NCI-H2227 (cell line): ENCODE data around the gene DCAF17.
"Not testable (repeated sequence)": the region's sequence is repeated elsewhere in the genome, so short reads cannot be mapped to it uniquely, and the experiment has no call there.

ENCODE experiments used
- DNase-seq: peaks from one replicate; lab custom pipeline; 2025; ENCODE audit not compliant: unreplicated experiment; lab: John Stamatoyannopoulos, UW

Gene DCAF17

DNA sequence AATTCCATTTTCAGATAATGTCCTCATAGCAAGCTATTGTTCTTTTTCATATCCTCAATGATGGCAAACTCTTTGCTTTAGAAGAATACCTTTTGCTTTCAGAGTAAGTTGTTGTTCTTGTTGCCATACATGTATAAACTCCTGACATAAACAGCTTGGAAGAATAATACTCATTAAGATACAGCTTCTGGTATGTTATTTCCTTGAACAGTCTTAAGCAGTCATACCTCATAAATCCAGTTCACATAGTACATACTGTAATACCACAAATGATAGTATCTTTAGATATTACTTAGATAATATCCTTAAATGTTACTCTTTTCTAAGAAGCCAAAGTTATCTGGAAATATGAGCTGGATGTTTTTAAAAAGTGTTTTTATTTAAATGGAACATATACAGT, 23.4 kb upstream of the DCAF17 start:
- DNase-seq, result no peak

DNA sequence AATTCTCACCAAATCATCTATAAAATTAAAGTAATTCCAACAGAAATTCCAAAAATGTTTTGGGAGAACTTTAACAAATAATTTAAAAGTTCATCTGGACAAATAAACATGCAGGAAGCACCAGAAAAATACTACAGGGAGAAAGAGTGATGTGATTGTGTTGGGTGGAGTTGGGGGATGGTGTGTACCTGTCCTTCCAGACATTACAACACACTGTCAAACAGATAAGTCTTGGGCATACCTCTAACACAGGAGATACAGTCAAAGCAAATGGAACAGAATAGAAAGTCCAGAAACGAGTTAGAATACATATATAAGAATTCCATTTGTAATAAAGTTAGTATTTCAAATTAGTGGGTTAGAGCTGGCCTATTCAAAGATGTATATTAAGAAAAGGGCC, 22.8 kb upstream of the DCAF17 start:
- no peak for DNase-seq

DNA sequence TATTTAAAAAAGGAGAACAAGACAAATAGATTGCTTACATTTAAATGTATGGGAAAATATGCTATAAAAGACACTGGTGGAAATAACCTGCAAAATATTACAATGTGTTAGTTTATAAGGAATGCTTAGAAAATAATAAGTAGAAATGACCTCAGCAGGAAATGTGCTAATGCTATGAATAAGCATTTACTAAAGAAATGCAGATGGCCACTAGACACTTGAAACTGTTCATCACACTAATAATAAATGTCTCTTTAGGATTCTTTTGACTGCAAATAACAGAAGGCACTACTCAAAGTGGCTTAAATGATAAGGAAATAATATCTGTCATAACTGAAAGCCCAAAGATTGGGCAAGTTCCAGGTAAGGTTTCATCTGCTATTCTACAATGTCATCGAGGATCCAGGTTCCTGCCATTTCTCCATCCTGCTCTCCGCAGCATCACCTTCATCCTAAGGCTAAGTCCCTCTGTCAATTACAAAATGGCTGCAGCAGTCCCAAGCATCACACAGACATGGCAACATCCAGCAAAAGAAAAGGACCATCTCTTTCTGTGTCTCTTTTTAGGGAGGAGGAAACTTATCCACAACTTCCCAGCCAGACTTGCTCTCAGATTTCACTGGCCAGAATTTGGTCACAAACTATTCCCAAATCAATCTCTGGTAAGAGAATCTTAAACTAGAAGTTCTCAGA, 22.1 kb upstream of the DCAF17 start:
- DNase-seq, result no peak

DNA sequence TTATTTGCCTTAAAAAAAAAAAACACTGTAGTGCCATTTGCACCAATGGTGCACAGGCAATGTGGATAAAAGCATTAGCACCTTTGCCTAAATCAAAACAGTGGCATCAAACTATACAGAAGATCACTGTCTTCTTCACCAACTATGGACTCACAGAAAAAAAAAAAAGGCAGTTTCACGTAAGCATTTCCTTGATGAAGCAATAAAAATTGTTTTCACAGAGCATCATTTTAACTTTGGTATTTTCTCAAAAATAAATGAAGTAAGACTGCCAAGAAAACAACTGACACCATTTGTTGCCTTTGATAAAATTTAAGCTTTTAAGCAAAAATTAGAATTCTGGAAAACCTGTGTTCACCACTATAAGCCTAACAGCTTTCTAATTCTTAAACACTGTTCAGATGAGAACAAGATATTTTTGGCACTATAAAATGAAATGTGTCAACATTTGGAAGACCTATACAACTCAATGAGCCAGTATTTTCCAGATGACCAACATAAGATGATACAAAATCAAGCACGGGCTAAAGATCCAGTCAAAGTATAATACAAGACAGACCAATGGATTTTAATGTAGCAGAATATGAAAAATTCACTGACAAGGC, 21.4 kb upstream of the DCAF17 start:
- no peak for DNase-seq

DNA sequence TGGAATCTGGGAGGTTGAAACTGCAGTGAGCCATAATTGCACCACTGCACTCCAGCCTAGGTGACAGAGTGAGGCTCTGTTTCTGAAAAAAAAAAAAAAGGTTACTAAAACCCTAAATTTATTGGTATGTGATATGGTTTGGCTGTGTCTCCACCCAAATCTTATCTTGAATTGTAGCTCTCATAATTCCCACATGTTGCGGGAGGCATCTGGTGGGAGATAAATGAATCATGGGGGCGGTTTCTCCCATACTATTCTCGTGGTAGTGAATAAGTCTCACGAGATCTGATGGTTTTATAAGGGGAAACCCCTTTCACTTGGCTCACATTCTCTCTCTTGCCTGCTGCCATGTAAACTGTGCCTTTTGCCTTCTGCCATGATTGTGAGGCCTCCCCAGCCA, 19.4 kb upstream of the DCAF17 start:
- not testable (repeated sequence) for DNase-seq

DNA sequence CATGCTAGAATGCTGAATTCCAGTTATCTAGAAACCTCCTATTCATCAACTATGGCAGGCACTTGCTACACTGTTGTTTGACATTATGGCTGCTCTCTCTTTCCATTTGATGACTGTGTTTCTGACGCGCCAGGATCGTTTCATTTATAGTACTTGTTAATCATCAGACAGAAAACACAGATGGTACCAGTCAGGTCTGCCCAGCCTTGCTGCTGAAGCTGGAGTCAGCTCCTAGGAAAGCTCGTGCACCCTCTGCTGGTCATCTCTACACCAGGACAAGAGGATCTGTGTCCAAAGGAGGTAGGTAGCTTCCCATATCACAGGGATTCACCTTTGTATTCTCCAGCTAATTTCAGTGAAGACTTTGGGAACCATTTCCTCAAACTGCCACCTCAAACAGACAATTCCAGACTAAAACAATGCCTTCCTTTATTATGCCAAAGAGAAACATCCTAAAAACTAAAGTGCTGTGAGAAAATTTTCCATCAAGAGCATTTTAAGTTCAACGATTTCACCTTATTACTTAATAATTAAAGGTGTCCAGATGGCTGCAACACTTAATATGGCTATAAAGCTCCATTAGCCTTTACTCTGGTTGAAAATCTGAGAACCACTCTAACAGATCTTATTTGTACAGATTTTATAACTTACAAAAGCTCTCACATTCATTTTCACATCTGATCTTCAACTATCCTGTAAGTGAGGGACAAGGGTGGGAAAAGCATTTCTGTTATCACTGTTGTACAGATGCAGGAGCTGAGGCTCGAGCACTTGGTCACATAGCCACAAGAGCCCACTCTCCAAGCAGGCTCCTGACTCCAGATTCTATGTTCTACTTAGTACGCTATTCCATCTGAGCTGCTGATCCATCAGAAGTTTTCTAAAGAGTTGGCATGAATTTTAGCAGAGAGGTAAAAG, 17.8 kb upstream of the DCAF17 start:
- DNase-seq, result peak; percentile 96

DNA sequence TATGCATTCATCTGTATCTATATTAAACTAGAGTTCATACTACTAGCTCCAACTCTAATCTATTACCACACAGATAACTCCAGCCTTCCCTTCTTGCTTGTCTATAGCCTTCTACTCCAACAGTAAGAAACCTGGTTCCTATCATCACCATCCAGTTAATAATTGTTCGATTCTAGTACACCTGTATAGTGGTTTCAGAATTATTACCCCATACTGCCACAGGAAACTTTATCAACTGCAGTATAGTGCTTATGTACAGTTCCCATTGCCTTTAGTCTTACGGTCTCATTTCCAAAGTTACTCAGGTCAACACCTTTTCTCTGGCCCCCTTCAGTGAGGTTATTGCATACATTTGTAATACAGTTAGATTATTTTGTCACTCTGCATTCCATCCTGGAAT, 14.7 kb upstream of the DCAF17 start:
- DNase-seq, result no peak

DNA sequence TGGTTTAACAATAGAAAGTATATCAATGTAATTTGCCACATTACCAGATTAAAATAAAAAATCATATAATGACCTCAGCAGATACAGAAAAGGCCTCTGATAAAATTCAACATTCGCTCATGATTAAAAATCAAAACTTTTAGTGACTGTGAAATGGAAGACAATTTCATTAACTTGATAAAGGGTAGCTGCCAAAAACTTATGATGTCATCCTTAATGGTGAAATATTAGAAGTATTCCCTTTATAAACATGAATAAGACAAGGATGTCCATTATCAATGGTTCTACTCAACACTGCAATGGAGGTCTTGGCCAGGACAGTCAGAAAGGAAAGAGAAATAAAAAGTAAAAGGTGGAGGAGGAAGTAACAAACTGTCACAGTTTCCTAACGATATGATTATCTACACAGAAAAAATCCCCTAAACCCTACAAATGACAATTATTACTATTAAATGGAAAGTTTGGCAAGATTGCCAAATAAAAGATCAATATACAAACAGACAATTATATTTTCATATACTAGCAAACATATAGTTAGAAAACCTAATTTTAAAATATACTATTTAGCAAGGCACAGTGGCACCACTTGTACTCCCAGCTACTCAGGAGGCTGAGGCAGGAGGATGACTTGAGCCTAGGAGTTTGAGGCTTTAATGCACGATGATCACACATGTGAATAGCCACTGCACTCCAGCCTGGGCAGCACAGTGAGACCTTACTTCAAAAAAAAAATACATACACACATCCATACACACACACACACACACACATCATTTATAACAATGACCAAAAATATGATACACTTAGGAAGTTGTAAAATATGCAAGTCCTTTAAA, 13.1 kb upstream of the DCAF17 start:
- no peak for DNase-seq

DNA sequence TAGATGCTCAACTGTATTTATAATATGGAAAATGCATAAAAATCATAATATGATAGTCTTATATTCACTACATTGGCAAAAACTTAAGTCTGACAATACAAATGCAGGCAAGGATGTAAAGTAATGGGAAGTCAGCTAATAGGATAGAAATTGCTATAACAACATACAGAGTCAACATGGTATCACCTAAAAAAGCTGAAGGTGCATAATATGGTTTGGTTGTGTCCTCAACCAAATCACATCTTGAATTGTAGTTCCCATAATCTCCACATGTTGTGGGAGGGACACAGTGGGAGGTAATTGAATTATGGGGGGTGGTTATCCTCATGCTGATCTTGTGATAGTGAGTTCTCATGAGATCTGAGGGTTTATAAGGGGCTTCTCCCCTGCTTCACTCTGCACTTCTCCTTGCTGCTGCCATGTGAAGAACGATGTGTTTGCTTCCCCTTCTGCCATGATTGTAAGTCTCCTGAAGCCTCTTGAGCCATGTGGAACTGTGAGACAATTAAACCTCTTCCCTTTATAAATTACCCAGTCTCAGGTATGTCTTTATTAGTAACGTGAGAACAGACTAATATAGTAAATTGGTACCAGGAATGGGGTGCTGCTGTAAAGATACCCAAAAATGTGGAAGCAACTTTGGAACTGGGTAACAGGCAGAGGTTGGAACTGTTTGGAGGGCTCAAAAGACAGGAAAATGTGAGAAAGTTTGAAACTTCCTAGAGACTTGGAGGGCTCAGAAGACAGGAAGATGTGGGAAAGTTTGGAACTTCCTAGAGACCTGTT, 11.1 kb upstream of the DCAF17 start:
- not testable (repeated sequence) for DNase-seq

DNA sequence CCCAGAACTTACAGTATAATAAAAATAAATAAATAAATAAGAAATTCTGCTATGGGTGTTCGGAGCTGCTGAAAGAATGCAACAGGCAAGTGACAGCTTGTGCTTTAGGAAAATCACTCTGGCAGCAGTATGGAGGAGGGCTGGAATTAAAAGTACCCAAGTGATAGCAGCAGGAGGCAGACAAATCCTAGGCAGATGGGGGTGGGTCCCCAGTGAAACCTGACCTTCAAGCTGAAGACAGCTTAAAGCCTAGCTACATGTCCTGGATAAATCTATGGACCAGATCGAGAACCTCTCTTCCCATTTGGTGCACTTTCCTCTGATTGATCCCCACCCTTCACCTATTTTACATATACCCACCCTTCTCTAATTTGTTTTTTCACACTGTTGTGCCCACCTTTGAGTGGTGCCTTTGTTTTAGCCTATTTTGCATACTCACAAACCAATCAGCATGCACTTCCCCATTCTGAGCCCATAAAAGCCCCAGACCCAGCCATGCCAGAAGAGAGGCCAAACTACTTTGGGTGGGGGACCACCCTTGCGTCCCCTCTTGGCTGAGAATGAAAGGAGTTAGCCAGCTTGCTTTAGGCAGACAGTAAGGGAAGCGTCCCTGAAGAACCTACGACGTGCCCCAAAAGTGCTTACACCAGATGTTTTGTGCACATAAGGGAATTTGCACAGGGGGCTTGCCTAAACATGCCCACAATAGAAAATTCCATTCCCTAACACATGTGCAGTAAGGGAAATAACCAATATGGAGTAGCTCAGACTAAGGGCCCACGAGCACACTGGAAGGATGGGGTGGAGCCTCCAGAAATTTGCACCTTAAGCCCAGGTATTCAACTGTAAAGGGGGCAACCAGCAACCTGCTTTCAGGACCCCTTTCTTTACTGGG, 3.3 kb upstream of the DCAF17 start:
- DNase-seq, result peak; percentile 16

DNA sequence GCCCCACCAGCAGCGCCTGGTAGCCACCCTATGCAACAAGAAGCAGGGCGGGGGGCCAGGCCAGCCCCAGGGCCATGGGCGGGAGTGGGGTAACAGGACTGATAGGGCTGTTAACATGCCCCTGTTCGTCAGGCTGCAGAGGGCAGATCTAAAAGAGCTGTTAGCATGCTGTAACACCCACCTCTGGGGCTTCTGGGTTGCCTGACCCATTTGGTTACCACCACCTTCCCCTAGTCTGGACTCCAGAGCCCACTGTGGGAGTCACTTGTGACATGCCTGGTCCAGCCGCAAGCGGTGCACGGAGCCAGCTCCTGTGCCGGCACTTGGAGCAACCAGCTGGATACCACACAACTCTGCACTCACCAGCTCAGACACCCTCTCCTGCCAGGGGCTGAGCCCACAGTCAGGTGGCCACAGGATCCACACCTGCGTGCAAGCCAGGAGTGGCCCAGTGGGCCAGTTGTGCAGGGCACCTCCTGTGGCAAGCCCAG, 2.3 kb upstream of the DCAF17 start:
- DNase-seq, result no peak

DNA sequence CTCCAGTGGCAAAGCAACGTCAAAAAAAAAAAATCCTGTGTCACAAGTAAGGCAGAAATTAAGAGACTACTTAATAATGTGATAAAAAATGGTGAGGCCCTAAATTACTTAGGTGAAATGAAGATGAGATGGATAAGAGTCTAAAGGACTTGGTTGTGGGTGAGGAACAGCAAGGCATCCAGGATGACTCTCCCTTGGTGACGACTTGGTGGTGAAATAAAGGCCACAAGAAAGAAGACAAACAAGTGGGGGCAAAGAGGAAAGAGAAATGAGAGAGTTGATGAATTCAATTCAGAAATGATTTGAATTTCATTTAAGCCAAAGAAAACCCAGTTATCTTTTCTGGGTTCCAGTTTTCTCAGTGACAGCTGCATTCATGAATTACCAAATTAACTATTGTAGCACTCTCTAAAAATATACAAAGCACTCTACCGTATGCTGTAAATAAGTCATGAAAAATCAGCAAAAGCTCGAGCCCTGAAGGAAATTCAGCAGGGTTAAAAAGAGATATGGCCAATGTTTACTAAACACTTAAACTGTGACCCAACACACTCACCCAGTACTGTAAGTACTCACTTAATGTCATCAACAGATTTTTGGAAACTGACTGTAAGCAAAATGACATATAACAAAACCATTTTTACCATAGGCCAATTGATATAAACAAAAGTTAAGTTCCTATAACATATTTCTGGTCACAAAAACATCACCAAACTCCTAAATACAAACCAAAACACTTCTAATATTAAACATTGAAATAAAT, 1.6 kb upstream of the DCAF17 start:
- no peak for DNase-seq

DNA sequence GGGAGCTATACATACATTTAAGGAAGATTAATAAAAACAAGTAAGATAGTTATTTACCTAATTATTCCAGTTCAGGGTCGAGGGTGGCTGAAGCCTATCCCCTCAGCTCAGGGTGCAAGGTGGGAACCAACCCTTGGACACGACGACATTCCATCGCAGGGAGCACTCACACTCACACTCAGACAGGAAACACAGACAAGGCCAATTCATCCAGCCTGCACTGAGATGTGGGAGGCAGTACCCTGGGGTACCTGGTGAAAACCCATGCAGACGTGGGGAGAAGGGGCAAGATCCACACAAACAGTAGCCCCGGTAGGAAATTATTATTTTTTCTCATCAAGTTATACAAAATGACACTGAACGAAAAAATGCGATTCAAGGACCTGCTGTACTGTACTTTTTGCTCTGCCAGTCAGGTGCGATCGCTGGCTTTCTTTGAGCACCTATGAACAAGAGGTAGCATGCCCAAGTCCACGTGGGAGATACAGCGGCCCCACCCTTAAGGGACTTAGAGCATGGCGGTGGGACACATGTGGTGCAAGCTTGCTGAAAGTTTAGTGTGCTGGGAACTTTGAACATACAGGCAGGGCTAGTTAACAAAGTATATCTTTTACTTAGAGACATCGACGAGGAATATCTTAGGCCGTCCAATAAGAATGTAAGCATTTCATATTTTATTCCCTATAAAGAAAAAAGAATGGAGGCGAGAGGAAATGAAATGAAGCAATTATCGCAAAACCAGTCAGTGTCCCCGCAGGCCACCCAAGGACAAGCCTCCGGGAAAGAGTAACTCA, 860 bp upstream of the DCAF17 start:
- DNase-seq, result peak; percentile 57

DNA sequence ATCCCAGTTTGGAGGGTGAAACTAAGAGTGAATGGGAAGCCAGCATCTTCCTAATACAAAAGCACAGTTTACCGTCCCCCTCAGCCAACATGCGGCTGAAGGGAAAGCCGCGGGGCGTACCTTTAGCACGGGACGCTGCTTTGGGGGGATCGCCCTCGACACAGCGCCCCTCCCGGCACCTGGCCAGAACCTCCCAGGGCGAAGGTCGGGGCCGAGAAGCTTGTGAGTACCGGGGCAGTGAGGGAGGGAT, 338 bp upstream of the DCAF17 start, which contains the start of gene METTL8:
METTL8 (minus strand) TSS at position 228 of the 250 bp plus-strand sequence. CDS start 41,805 bp downstream, outside the sequence.
- DNase-seq, result no peak

DNA sequence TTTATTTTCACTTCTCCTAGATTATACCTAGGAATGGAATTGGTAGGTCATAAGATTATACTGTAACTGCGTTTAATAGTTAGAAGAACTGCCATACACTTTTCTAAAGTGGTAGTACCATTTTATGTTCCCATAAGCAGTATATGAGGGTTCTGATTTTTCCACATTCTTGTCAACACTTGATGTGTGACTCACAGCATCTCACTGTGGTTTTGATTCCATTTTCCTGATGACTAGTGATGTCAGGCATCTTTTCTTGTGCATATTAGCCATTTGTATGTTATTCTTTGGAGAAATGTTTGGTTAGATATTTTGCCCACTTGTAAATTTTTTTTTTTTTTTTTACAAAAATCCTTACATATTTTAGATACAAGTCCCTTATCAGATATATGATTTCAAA, 2.3 kb downstream of the DCAF17 start:
- no peak for DNase-seq

DNA sequence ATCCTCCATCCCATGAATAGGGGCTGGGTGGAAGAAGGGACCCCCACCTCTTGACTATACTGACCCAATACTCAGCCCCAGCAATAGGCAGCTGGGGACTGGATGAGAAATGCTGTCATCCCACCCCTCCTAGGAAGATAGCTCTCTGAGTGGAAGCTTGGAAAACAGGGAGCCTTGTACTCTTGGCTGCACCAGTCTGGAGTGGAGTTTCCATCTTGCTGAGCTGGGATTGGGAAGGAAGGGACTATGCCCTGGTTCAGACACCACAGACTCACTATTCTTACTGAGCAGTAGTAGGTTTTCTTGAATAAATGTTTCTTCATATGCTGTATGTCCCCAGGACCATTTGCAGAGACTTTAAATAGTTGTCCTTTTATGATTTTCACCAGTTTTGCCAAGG, 7.4 kb downstream of the DCAF17 start:
- DNase-seq, result peak; percentile 30

DNA sequence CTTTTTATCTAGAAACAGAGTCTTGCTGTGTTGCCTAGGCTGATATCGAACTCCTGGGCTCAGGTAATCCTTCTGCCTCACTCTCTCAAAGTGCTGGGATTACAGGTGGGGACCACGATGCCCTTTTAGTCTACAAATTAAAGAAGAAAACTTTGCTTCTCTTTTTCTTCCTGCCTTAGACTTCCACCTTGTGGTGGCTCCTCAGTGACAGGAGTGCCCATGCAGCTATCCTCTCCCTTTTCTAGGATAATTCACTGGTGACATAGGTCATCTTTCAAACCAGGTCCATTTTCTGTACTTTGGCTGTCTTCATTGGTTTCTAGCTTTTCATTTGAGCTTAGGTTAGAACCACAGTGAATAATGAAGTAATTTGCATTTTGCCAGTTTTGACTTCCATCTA, 13.6 kb downstream of the DCAF17 start:
- DNase-seq, result no peak

DNA sequence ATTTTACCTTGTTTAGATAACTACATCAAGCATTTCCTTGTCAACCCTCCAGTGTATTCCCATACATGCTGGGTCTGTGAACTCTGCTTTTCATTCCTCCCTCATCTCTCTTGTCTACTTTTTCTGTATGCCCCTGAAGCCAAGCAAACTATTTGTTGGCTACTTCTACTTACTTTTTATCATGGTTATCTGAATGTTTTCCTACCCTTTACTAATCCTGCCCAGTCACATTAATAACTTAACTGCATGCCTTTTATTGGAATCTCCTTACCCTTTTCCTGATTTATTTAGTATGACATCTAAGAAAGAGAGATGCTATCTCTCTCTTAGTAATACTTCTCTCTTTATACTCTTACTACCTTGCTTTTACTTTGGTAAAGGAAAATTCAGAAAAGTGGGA, 17.0 kb downstream of the DCAF17 start:
- no peak for DNase-seq
